NCI-H1092 (cell line): Measurements from ENCODE around the gene CTU2.

ENCODE experiments used
- DNase-seq: peaks from one replicate; lab custom pipeline; 2025; lab: John Stamatoyannopoulos, UW

Gene CTU2

GRCh38 chr16:88761143-88761534 is 54.8 kb downstream of the CTU2 start:
- DNase-seq = no peak

DNA sequence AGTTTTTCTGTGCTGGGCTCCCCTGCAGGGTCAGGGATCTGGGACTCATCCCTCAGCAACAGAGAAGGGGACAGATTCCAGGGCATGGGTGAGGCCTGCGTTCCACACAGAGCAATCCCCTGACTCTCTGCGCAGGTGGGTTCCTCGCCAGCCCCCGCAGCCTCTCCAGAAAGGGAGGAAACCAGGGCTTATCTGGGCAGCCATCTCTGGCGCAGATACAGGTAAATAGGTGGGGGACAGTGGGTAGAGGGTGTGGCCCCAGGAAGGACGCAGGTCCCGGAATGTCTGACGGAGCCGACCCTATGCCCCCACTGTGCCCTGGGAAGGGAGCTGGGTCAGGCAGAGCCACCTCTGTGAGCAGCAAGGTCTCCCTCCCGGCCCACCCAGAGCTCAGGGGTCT is 55.5 kb downstream of the CTU2 start:
- no peak for DNase-seq

DNA sequence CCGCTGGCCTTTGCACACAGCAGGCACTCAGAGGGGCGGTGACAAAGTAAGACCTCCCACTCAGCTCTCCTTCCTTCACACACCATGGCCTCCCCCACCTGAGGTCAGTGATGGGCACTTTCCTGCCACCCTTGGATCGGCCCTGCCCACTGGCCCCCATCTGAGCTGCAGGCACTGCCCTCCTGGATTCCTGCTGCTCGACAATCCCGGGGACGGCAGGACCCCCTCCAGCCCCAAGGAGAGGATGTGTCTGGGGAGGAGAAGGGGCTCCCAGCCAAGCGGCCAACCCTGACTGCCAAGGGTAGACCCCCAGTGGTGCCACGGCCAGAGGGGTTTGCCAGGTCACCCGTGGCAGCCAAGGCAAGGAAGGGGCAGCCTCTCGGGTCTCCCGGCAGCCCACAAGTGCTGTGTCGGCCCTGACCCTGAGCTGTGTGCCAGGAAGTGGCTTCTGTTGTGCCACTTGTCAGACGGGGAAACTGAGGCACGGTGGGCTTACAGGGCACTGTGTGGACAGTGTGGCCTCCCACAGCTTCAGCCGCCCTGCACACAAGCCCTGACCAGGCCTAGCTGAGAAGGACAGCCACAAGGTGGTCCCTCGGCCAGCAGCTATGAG is 56.1 kb downstream of the CTU2 start:
- no peak for DNase-seq

DNA sequence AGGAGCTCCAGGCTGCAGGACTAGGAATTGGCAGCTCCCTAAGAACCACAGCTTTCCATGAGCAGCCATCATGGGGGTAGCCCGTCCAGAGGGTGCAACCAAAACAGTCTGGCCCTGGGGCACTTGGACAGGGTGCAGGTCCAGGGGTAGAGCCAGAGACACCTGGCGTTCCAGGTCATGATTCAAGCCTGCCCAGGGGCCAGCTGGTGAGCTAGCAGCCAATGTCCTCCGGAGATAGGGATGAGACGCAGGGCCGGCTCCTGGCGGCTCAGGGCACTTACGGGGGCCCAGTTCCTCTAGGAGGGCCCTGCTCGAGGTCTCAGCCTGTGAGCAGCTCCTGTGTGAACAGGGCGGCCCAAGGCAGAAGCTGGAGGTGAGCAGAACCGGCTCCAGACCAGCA is 56.6 kb downstream of the CTU2 start:
- DNase-seq = no peak

- no peak for DNase-seq
These were observed 57.3 kb downstream of the CTU2 start for GRCh38 chr16:88763502-88764053.

GRCh38 chr16:88764080-88764479 is 57.8 kb downstream of the CTU2 start:
- DNase-seq = no peak

DNA sequence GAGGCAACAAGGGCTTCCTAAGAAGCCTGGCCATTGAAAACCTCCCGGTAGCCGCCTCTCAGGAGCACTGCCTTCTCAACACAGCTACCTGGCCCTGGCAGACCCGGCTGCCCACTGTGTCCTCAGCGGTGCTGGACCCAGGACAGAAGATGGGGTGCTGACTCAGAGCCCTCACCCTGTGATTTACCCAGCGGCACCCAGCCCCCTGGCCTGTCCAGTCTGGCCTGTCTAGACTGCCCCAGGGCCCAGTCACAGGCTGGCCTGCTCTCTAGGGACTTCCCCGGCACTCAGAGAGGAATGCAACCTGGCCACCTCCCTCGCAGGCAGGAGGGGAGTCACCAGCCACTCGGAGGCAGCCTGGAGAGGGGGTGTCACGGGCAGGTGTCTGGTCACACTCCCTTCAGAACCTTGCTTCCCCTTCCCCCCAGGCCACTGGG is 58.6 kb downstream of the CTU2 start:
- DNase-seq = no peak
